Sigmoid colon (tissue), 7 donors: ENCODE results near the gene PELI3. TPM values are rescaled to one million over a fixed set of nuclear protein-coding genes. Genes with fewer than 3 reads are reported as not detected.

ENCODE experiments used
- DNase-seq: peaks from one replicate; pipeline ENCODE4 v3.0.0-alpha.2; 2019
- H3K27ac ChIP-seq, 4 donors: fragments of 200-600 bp; sonication (generic); one replicate each; pipeline ENCODE4 v1.5.1; 2016 to 2019; ENCODE audit warnings: mild to moderate bottlenecking in 1 of 4
- H3K27me3 ChIP-seq, 3 donors: fragments of 200-600 bp; sonication (generic); one replicate each; pipeline ENCODE4 v1.5.1; 2019; ENCODE audit warnings: mild to moderate bottlenecking in 1 of 3
- H3K36me3 ChIP-seq, 4 donors: fragments of 200-600 bp; sonication (generic); one replicate each; pipeline ENCODE4 v1.5.1; 2016 to 2019
- H3K4me1 ChIP-seq, 4 donors: fragments of 200-600 bp; sonication (generic); one replicate each; pipeline ENCODE4 v1.5.1; 2017 to 2019
- H3K4me3 ChIP-seq, 4 donors: fragments of 200-600 bp; sonication (generic); one replicate each; pipeline ENCODE4 v1.5.1; 2017 to 2019; ENCODE audit warnings: mild to moderate bottlenecking in 2 of 4, moderate library complexity in 1 of 4
- H3K9me3 ChIP-seq, 4 donors: fragments of 200-600 bp in 3 of 4; sonication (generic) in 3 of 4; one replicate each; pipeline versions ENCODE4 v1.5.1 to v1.6.1; 2013 to 2019
- CTCF ChIP-seq, 4 experiments: fragments of 450-650 bp in 3 of 4; fragments of 200-600 bp in 1 of 4; IDR thresholded peaks; one replicate each; pipeline ENCODE4 v1.5.1; 2016 to 2019; ENCODE audit warnings: antibody characterized with exemption in 4 of 4, mild to moderate bottlenecking in 3 of 4, moderate library complexity in 2 of 4
- EP300 ChIP-seq, 4 donors: sonication (generic); formaldehyde crosslinking; IDR thresholded peaks; one replicate each; pipeline ENCODE4 v1.6.1; 2017; ENCODE audit warnings: antibody characterized with exemption in 4 of 4
- POLR2A ChIP-seq, 2 donors: fragments of 450-650 bp; IDR thresholded peaks; one replicate each; pipeline ENCODE4 v1.6.1; 2016; ENCODE audit warnings: antibody characterized with exemption in 2 of 2, mild to moderate bottlenecking in 2 of 2, moderate library complexity in 2 of 2
- POLR2AphosphoS5 ChIP-seq, 4 donors: sonication (generic); formaldehyde crosslinking; IDR thresholded peaks; one replicate each; pipeline ENCODE4 v1.6.1; 2017; ENCODE audit warnings: antibody characterized with exemption in 4 of 4
- WGBS, 2 donors: extraction: QIAGEN DNeasy Blood & Tissue Kit; methylation state at CpG; one replicate each; pipeline ENCODE4 v1.1.7; 2013; 5-methylcytosine and 5-hydroxymethylcytosine counted together
- intact Hi-C: fragments of 100-400 bp; cut with DNase I; formaldehyde crosslinking; loops from one replicate; pipeline ENCODE4 v1.15.1; 2023
- polyA plus RNA-seq, 3 donors: library from polyadenylated mRNA; stranded (reverse); fragments of 200-250 nt; gene quantifications; one replicate each; pipeline ENCODE4 v1.2.3, GENCODE V29; 2013
- total RNA-seq, 4 donors: library from RNA; depleted of rRNA; stranded (reverse); fragments of >200 nt; gene quantifications; one replicate each; pipeline ENCODE4 v1.1.0, GENCODE V29; 2016
- donor health status: healthy with polysubstance abuse.
- donor health status: Bipolar disorder and iron deficiency.
- donor health status: healthy.

PELI3 gene
- total and polyA plus RNA-seq, 7 donors: 5.0 to 26.4 (median 16.9) TPM

- Histone ChIP-seq H3K4me3 (no peak overlapping the region), H3K27ac (no peak overlapping the region), H3K9me3 (no peaks in the 10 kb centered on the region), H3K36me3 (no peaks in the 10 kb centered on the region), H3K27me3 (no peaks in the 10 kb centered on the region), H3K4me1 (no peaks in the 10 kb centered on the region)
- TF ChIP-seq POLR2A (IDR thresholded peaks at IDR 0.05): no peak
- TF ChIP-seq EP300 (IDR thresholded peaks at IDR 0.05): no peak
- 66 to 73% methylated on average over 4 of the region's 4 CpGs for WGBS, 2 donors
- intact Hi-C loops: no loop called here
- no peak for DNase-seq
These were observed 16.1 kb upstream of the PELI3 start for GRCh38 chr11:66450560-66450959.

- H3K4me1 ChIP-seq: no peaks in the 10 kb centered on the region
- no peaks in the 10 kb centered on the region for H3K27me3 ChIP-seq
- H3K4me3 ChIP-seq: no peak overlapping the region
- no peak for TF ChIP-seq POLR2AphosphoS5 (IDR thresholded peaks at IDR 0.05)
- no peak for TF ChIP-seq CTCF (IDR thresholded peaks at IDR 0.05)
- no peak for TF ChIP-seq POLR2A (IDR thresholded peaks at IDR 0.05)
- TF ChIP-seq EP300 (IDR thresholded peaks at IDR 0.05): no peak
- WGBS, 2 donors: 87 to 90% methylated on average over 4 of the region's 4 CpGs
- no peaks in the 10 kb centered on the region for H3K9me3 ChIP-seq
- intact Hi-C loops: no loop called here
- no peaks in the 10 kb centered on the region for H3K36me3 ChIP-seq
- no peak overlapping the region for H3K27ac ChIP-seq
- no peak for DNase-seq
These were observed 15.0 kb upstream of the PELI3 start for GRCh38 chr11:66451663-66452062.

GRCh38 chr11:66454247-66454646 is 12.5 kb upstream of the PELI3 start:
- WGBS, 2 donors: 33 to 36% methylated on average over 6 of the region's 6 CpGs
- intact Hi-C loops: no loop called here

GRCh38 chr11:66454828-66455227 is 11.9 kb upstream of the PELI3 start:
- intact Hi-C loops: no loop called here
- no peak for DNase-seq
- no peak overlapping the region for H3K27ac ChIP-seq
- TF ChIP-seq POLR2A (IDR thresholded peaks at IDR 0.05): no peak
- TF ChIP-seq EP300 (IDR thresholded peaks at IDR 0.05): no peak
- TF ChIP-seq POLR2AphosphoS5 (IDR thresholded peaks at IDR 0.05): no peak
- TF ChIP-seq CTCF (IDR thresholded peaks at IDR 0.05): no peak
- no peaks in the 10 kb centered on the region for H3K27me3 ChIP-seq
- no peaks in the 10 kb centered on the region for H3K4me1 ChIP-seq
- no peak overlapping the region for H3K4me3 ChIP-seq
- WGBS, 2 donors: 52 to 55% methylated on average over 3 of the region's 3 CpGs
- no peaks in the 10 kb centered on the region for H3K9me3 ChIP-seq
- no peaks in the 10 kb centered on the region for H3K36me3 ChIP-seq

More at GRCh38 chr11:66454247-66454646, 12.5 kb upstream of the PELI3 start:
- Histone ChIP-seq H3K27me3 (no peaks in the 10 kb centered on the region), H3K9me3 (no peaks in the 10 kb centered on the region), H3K4me3 (no peak overlapping the region), H3K27ac (no peak overlapping the region), H3K4me1 (no peaks in the 10 kb centered on the region), H3K36me3 (no peaks in the 10 kb centered on the region)
- TF ChIP-seq POLR2AphosphoS5 (IDR thresholded peaks at IDR 0.05): no peak
- no peak for TF ChIP-seq CTCF (IDR thresholded peaks at IDR 0.05)
- TF ChIP-seq POLR2A (IDR thresholded peaks at IDR 0.05): no peak
- DNase-seq: no peak

GRCh38 chr11:66457826-66458225 is 8.9 kb upstream of the PELI3 start:
- no peak for DNase-seq
- Histone ChIP-seq H3K9me3 (no peaks in the 10 kb centered on the region), H3K4me1 (no peaks in the 10 kb centered on the region), H3K27me3 (no peaks in the 10 kb centered on the region), H3K4me3 (no peak overlapping the region), H3K36me3 (no peaks in the 10 kb centered on the region), H3K27ac (no peak overlapping the region)
- TF ChIP-seq EP300 (IDR thresholded peaks at IDR 0.05): no peak
- no peak for TF ChIP-seq CTCF (IDR thresholded peaks at IDR 0.05)
- TF ChIP-seq POLR2A (IDR thresholded peaks at IDR 0.05): no peak
- TF ChIP-seq POLR2AphosphoS5 (IDR thresholded peaks at IDR 0.05): no peak
- 76 to 83% methylated on average over 6 of the region's 6 CpGs for WGBS, 2 donors
- intact Hi-C loops: no loop called here
